Activated naive CD4-positive, alpha-beta T cell treated with anti-CD3 and anti-CD28 coated beads for 36 hours (primary cell): ENCODE data around the gene PPP1R16B. TPM values are rescaled to one million over a fixed set of nuclear protein-coding genes. Genes with fewer than 3 reads are reported as not detected.
A peak's percentile ranks its signal among the peaks of the same experiment; 100 is the strongest.
"Not testable (repeated sequence)": the region's sequence is repeated elsewhere in the genome, so short reads cannot be mapped to it uniquely, and the experiment has no call there.

Source experiments
- CTCF ChIA-PET: fragments of 350-600 bp; sonication (Branson Sonifier 250); formaldehyde crosslinking; loops from one replicate; lab custom pipeline; 2021; ENCODE audit warnings: antibody characterized with exemption; lab: Charles Lee
- DNase-seq: peaks from one replicate; pipeline ENCODE4 v3.0.0-alpha.2; 2020
- H3K27ac Mint-ChIP-seq: one replicate; pipeline ENCODE4 v1.8.0; 2021; ENCODE audit warnings: mild to moderate bottlenecking, mixed read lengths
- H3K27me3 Mint-ChIP-seq: one replicate; pipeline ENCODE4 v1.8.0; 2021; ENCODE audit warnings: low read depth, mixed read lengths
- H3K36me3 Mint-ChIP-seq: one replicate; pipeline ENCODE4 v1.8.0; 2021; ENCODE audit warnings: low read depth, mixed read lengths
- H3K4me1 Mint-ChIP-seq: one replicate; pipeline ENCODE4 v1.8.0; 2021; ENCODE audit warnings: low read depth, mixed read lengths
- H3K4me3 Mint-ChIP-seq: one replicate; pipeline ENCODE4 v1.8.0; 2021; ENCODE audit warnings: mild to moderate bottlenecking, moderate library complexity, mixed read lengths
- H3K9me3 Mint-ChIP-seq: one replicate; pipeline ENCODE4 v1.8.0; 2021; ENCODE audit warnings: mixed read lengths
- intact Hi-C: fragments of 100-400 bp; cut with micrococcal nuclease; formaldehyde crosslinking; loops from one replicate; pipeline ENCODE4 v1.15.1; 2023
- total RNA-seq, 2 experiments: library from RNA; stranded (reverse); gene quantifications; one replicate each; pipeline ENCODE4 v1.2.3, GENCODE V29; 2021

Gene PPP1R16B
- total RNA-seq, 2 experiments from 2014 or later: 38.1 to 40.0 TPM

DNA sequence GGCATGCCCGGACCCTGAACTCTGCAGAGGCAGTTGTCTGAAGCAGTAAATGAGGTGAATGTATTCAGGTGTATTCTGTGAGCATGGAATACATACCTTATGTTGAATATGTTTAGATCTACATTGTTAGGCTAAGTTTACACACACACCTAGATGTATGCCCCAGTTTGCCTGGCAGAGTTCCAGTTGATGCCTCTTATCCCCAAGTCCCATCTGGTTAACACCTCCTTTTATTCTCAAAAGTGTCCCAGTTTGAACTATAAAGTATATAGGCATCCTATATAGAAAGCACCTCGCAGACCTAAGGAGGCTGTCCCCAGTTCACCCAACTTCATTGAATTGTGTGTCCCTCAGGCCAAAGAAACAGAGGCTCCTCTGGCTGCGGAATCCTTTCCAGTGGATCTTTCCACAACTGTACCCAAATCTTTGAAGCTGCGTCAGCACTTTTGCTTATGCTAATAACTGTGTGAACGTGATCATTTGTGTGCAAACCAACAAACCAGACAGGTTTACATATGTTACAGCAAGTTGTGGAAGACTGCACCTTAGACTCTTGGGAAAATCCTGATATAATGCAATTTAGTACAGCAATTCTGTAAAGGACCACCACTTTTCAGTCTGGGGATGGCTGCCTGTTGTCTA is 151.9 kb downstream of the PPP1R16B start:
- DNase-seq: no peak
- intact Hi-C loops: no loop called here
- no peaks in the 10 kb centered on the region for H3K9me3 Mint-ChIP-seq
- no peaks in the 10 kb centered on the region for H3K27me3 Mint-ChIP-seq
- no peak overlapping the region for H3K4me3 Mint-ChIP-seq
- H3K27ac Mint-ChIP-seq: no peak overlapping the region
- peaks cover 8% of the 10 kb centered on the region for H3K4me1 Mint-ChIP-seq
- CTCF ChIA-PET: no interaction called here
- peaks cover 2% of the 10 kb centered on the region for H3K36me3 Mint-ChIP-seq

DNA sequence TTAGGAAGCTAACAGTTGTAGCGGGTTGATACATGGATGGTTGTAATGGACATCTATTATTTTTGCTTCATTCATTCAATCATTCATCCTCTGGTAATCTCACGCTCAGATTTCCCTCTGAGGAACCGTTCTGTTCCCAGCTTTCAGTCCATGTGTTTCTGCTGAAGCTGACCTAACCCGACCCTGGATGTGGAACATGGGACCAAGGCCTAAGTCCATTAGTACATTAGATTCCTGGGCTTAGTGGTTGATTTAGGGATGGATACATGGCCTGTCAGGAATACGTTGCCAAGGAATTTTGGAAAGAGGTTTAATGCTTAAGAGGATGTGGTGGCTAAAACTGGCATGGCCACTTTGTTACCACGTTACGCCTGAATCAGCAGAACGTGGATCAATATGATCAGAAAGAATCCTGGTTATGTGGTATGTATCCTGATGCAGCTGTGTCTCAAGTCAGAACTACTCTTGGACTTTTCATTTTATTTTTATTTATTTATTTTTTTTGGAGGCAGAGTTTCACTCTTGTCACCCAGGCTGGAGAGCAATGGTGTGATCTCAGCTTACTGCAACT is 152.5 kb downstream of the PPP1R16B start:
- H3K9me3 Mint-ChIP-seq: no peaks in the 10 kb centered on the region
- no peaks in the 10 kb centered on the region for H3K27me3 Mint-ChIP-seq
- H3K4me1 Mint-ChIP-seq: peaks cover 13% of the 10 kb centered on the region
- H3K36me3 Mint-ChIP-seq: no peaks in the 10 kb centered on the region
- intact Hi-C loops: no loop called here
- H3K4me3 Mint-ChIP-seq: no peak overlapping the region
- no peak overlapping the region for H3K27ac Mint-ChIP-seq
- DNase-seq: no peak
- CTCF ChIA-PET: no interaction called here

DNA sequence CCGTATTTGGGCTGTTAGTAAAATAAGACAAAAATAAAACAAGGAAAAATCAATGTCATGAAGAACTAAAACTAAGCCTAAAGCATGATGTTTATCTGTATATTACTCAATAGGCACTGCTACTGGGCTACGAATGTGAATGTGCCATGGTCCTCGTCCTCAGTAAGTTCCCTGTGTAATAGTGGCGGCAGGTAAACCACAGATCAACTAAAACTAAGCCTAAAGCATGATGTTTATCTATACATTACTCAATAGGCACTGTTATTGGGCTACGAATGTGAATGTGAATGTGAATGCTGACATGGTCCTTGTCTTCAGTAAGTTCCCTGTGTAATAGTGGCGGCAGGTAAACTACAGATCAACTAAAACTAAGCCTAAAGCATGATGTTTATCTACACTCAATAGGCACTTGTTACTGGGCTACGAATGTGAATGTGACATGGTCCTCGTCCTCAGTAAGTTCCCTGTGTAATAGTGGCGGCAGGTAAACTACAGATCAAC is 154.7 kb downstream of the PPP1R16B start:
- not testable (repeated sequence) for H3K27ac Mint-ChIP-seq, DNase-seq, H3K36me3 Mint-ChIP-seq, H3K4me3 Mint-ChIP-seq, H3K9me3 Mint-ChIP-seq, H3K27me3 Mint-ChIP-seq
- CTCF ChIA-PET: interaction anchor here (5.4 kb wide), 1 partner anchor 89 kb away, joined by 33 read pairs; no protein-coding TSS in a partner anchor
- peaks cover 29% of the 10 kb centered on the region for H3K4me1 Mint-ChIP-seq
- intact Hi-C loops: loop anchor here (5.0 kb wide), 1 partner anchor 488 kb away; the partner anchor contains the start of gene RALGAPB

DNA sequence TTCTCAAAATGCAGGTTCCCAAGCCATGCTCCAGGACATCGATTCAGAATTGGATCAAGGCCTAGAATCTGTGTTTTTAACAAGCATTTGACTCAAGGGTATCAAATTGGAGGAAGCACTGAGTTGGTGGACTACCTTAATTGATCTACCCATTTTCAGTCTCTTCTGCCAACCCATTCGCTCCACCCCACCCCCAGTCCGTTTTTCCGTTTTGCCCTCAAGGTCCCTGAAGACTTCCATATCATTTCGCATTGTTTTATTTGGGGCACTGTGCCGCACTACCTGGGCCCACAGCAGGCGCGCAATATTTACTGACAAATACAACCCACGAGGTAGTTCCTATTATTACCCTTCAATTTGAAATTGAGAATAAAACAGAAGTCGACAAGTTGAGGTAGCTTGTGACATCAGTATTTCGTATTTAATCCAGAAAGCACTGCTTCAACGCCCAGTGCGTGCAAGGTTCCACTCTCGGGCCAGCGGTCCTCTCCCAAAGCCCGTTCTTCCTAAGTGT is 156.1 kb downstream of the PPP1R16B start:
- Mint-ChIP-seq H3K36me3 (peaks cover 7% of the 10 kb centered on the region), H3K4me3 (peak overlapping the region; percentile 95), H3K9me3 (no peaks in the 10 kb centered on the region), H3K4me1 (peaks cover 31% of the 10 kb centered on the region), H3K27me3 (no peaks in the 10 kb centered on the region), H3K27ac (peak overlapping the region; percentile 98)
- CTCF ChIA-PET: interaction anchor here (0.9 to 5.4 kb wide), 8 partner anchors 11 to 303 kb away, joined by 3 to 33 read pairs (median 6); partner anchors contain the start of gene FAM83D
- peak; percentile 43 for DNase-seq
- intact Hi-C loops: loop anchor here (1.0 to 5.0 kb wide), 7 partner anchors 35 to 489 kb away; partner anchors contain the start of genes ACTR5, FAM83D, PPP1R16B and RALGAPB

DNA sequence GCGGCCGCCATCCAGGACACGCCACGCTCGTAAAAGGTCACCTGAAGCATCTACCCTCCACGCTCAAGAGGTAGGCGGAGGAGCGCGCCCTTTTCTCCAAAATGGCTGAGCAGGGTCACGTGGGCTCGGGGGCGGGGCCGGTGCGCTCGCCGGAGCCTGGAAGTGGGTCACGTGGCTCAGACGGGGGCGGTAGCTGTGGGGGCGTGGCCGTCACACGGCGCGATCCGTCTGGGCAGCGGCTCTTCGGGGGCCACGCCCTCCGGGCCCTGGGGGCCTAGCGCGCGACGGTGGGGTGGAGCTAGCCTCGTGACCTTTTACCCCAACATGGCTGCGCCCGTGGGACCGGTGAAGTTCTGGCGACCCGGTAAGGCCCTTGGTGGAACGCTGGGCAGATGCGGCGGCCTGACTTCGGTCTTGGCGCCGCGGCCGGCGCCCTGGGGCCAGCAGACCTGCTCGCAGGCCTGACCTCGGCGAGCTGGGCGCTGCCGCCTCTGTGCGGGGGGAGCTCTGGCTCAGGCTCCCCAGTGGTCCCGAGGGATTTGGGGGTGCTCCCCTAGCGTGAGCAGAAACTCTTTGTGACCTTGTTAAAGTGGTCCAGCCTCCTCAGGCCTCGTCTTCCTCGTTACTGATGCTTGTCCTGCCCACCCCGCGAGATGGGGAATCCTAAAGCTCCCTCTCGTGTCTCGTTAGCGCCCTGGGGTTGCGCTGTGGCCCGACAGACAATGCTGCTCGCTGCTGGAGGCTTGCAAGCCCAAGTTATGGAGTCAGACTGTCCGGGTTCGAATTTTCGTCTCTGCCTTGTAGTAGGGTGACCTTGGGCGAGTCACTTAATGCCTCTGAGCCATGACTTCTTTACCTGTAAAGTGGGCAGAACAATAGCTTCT is 156.8 kb downstream of the PPP1R16B start, which contains the start of gene DHX35:
DHX35 (plus strand) TSS at position 301 of the 884 bp plus-strand sequence; CDS start at position 325, 24 bp downstream.
- DNase-seq: peak; percentile 99
- no peaks in the 10 kb centered on the region for H3K9me3 Mint-ChIP-seq
- intact Hi-C loops: loop anchor here (1.0 to 5.0 kb wide), 7 partner anchors 36 to 490 kb away; partner anchors contain the start of genes ACTR5, FAM83D, PPP1R16B and RALGAPB
- no peaks in the 10 kb centered on the region for H3K27me3 Mint-ChIP-seq
- peak within 1 kb of the TSS; percentile 98 for H3K27ac Mint-ChIP-seq
- CTCF ChIA-PET: interaction anchor here (0.9 to 5.4 kb wide), 9 partner anchors 11 to 304 kb away, joined by 3 to 33 read pairs (median 5); partner anchors contain the start of gene FAM83D
- H3K36me3 Mint-ChIP-seq: peaks cover 7% of the 10 kb centered on the region
- H3K4me1 Mint-ChIP-seq: peaks cover 32% of the 10 kb centered on the region
- H3K4me3 Mint-ChIP-seq: peak within 1 kb of the TSS; percentile 95

DNA sequence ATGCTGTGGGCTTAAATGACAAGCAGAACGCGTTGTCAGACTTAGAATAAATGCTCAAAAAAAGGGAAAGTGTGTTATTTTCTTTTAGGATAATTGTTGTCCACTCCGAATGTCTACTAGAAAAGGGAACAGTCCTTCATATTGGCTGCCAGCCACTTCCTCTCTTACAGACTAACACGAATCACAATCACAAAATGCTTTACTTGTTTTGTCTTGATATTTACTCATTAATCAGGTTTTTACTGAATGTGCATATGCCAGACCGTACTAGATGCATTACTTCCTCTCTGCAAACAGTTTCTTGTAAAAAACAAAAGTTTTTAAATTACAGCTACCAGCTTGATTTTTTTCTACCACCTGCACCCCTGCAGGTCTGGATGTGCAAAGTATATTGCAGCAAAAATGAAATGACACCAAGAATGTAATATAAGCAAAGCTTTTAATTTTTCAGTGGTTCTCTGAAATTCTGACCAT is 157.5 kb downstream of the PPP1R16B start:
- H3K4me1 Mint-ChIP-seq: peaks cover 32% of the 10 kb centered on the region

DNA sequence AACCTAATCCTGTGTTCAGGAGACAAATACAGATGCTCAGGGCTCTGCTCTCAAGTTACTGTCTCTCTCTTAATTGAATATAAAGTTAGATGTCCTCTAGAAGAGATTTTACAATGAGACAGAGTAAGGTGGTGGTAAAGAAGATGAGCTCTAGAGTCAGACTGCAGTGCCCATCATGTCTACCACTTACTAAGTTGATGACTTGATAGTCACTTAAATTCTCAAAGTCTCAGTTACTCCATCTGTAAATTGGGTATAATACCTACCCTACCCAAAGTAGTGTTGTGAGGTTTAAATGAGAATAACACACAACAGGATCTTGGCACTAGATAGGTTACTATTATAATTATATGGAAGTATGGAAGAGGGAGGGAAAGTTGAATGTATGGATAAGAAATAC is 158.2 kb downstream of the PPP1R16B start:
- Mint-ChIP-seq H3K36me3 (peaks cover 7% of the 10 kb centered on the region), H3K27ac (no peak overlapping the region), H3K27me3 (no peaks in the 10 kb centered on the region), H3K4me1 (peaks cover 32% of the 10 kb centered on the region), H3K4me3 (no peak overlapping the region), H3K9me3 (no peaks in the 10 kb centered on the region)
- intact Hi-C loops: loop anchor here (2.0 to 5.0 kb wide), 2 partner anchors 159 to 491 kb away; partner anchors contain the start of genes PPP1R16B and RALGAPB
- DNase-seq: no peak
- CTCF ChIA-PET: interaction anchor here (3.4 to 5.4 kb wide), 3 partner anchors 33 to 86 kb away, joined by 14 to 33 read pairs (median 15); partner anchors contain the start of gene FAM83D

More for the DNA sequence above, 157.5 kb downstream of the PPP1R16B start:
- no peak for DNase-seq
- Mint-ChIP-seq H3K27me3 (no peaks in the 10 kb centered on the region), H3K27ac (peak overlapping the region; percentile 80), H3K4me3 (peak overlapping the region; percentile 95), H3K36me3 (peaks cover 7% of the 10 kb centered on the region), H3K9me3 (no peaks in the 10 kb centered on the region)
- intact Hi-C loops: loop anchor here (1.0 to 5.0 kb wide), 7 partner anchors 37 to 491 kb away; partner anchors contain the start of genes ACTR5, FAM83D, PPP1R16B and RALGAPB
- CTCF ChIA-PET: interaction anchor here (1.0 to 5.4 kb wide), 6 partner anchors 33 to 237 kb away, joined by 4 to 33 read pairs (median 10); partner anchors contain the start of gene FAM83D

DNA sequence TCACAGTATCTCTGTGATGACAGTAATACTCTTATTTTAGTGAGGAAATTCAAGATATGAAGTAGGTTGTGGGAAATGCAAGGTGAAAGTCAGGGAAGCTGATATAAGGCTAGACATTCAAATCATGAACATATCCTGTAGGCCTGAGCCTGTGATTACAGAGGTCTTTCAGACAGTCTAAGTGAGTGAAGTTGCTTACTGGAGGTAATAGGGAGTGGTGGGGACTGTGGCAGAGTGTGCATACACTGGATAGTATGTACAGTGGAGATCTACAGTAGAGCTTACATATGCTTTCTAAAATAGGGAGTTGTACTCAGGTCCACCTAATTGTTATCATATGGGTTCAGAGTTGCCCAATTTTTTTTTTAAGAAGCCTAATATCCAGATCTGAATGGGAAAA is 159.8 kb downstream of the PPP1R16B start:
- Mint-ChIP-seq H3K27ac (no peak overlapping the region), H3K36me3 (peaks cover 7% of the 10 kb centered on the region), H3K4me1 (peaks cover 32% of the 10 kb centered on the region), H3K9me3 (no peaks in the 10 kb centered on the region), H3K4me3 (no peak overlapping the region), H3K27me3 (no peaks in the 10 kb centered on the region)
- CTCF ChIA-PET: interaction anchor here (1.4 to 5.4 kb wide), 3 partner anchors 33 to 84 kb away, joined by 3 to 33 read pairs (median 3); no protein-coding TSS in a partner anchor
- intact Hi-C loops: no loop called here
- DNase-seq: no peak

DNA sequence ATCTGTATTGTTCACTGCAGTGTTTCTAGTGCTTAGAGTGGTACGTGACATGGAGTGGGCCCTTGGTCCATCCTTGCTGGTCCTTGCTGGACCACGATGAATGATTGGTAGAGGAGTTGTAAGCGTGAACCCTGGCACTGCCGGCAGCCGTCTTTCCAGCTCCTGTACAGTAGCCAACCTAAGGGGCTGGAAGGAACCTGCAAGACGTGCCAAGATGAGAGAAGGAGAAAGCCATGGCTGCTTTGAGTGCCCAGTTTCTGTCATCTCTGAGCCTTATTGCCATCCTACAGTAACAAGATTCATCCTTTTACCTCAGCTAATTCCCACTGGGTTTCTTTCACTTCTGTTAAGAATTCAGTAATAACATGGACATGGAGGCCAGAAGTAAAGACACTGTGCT is 162.6 kb downstream of the PPP1R16B start:
- no peak for DNase-seq
- no peaks in the 10 kb centered on the region for H3K9me3 Mint-ChIP-seq
- no peaks in the 10 kb centered on the region for H3K27me3 Mint-ChIP-seq
- no peak overlapping the region for H3K27ac Mint-ChIP-seq
- H3K4me1 Mint-ChIP-seq: peaks cover 18% of the 10 kb centered on the region
- peaks cover 19% of the 10 kb centered on the region for H3K36me3 Mint-ChIP-seq
- intact Hi-C loops: no loop called here
- H3K4me3 Mint-ChIP-seq: no peak overlapping the region
- CTCF ChIA-PET: interaction anchor here (0.8 kb wide), 1 partner anchor 11 kb away, joined by 3 read pairs; no protein-coding TSS in a partner anchor

DNA sequence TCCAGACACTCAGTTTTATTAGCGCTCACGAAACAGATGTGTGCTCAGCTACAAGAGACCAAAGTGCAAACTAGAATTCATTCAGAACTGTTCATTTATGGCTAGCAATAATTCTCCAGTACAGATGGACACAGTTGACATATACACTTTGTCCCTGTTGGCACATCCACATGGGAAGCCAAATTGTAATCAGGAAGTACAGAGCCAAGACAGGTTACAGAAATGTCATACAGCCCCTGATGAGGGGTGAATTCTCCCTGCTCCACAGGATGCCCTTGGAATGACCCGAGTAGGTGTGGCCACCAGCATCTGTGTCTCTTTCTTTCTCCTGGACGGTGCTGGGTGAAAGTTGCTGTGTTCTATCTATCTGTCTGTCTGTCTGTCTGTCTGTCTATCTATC is 164.2 kb downstream of the PPP1R16B start:
- no peak overlapping the region for H3K27ac Mint-ChIP-seq
- H3K4me1 Mint-ChIP-seq: peaks cover 9% of the 10 kb centered on the region
- intact Hi-C loops: no loop called here
- no peak for DNase-seq
- H3K36me3 Mint-ChIP-seq: peaks cover 19% of the 10 kb centered on the region
- no peak overlapping the region for H3K4me3 Mint-ChIP-seq
- H3K9me3 Mint-ChIP-seq: no peaks in the 10 kb centered on the region
- H3K27me3 Mint-ChIP-seq: no peaks in the 10 kb centered on the region
- CTCF ChIA-PET: interaction anchor here (1.2 kb wide), 1 partner anchor 79 kb away, joined by 5 read pairs; no protein-coding TSS in a partner anchor

DNA sequence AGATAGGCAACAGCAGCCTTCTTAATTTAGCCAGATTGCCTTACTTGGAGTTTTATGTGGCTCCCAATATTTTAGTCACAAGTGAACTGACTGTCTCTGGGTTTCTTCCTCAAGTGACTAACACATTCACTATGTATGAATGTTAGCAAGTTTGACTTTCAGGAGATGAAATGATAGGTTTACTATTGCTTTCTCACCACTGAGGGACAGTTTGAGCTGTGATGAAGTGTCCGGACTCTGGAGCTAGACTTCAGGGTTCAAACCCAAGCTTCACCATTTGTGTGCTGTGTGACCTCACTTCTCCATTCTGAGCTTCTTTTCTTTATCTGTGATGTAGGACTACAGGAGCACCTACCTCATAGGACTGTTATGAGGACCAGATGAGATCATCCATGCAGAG is 164.8 kb downstream of the PPP1R16B start:
- DNase-seq: no peak
- intact Hi-C loops: no loop called here
- Mint-ChIP-seq H3K4me3 (no peak overlapping the region), H3K4me1 (peaks cover 6% of the 10 kb centered on the region), H3K36me3 (peaks cover 16% of the 10 kb centered on the region), H3K27me3 (no peaks in the 10 kb centered on the region), H3K9me3 (no peaks in the 10 kb centered on the region), H3K27ac (no peak overlapping the region)
- CTCF ChIA-PET: interaction anchor here (1.2 kb wide), 1 partner anchor 79 kb away, joined by 5 read pairs; no protein-coding TSS in a partner anchor
